Left forelimb (tissue), 1 donor: Measurements from ENCODE around the gene C16orf54.
"Not testable (repeated sequence)": the region's sequence is repeated elsewhere in the genome, so short reads cannot be mapped to it uniquely, and the experiment has no call there.

ENCODE experiments used
- DNase-seq: peaks from one replicate; pipeline ENCODE4 v3.0.0-alpha.2; 2018; ENCODE audit warnings: low spot score

Gene C16orf54

GRCh38 chr16:29767062-29767461 lies 21.3 kb upstream of the C16orf54 start:
- DNase-seq: no peak

- no peak for DNase-seq
These were observed 20.8 kb upstream of the C16orf54 start for GRCh38 chr16:29766571-29766970.

GRCh38 chr16:29765167-29766032 lies 19.6 kb upstream of the C16orf54 start:
- DNase-seq: no peak

- no peak for DNase-seq
These were observed 17.5 kb upstream of the C16orf54 start for GRCh38 chr16:29763326-29763725.

- no peak for DNase-seq
These were observed 16.1 kb upstream of the C16orf54 start for GRCh38 chr16:29761882-29762281.

- not testable (repeated sequence) for DNase-seq
These were observed 15.5 kb upstream of the C16orf54 start for GRCh38 chr16:29761280-29761651.

GRCh38 chr16:29760567-29761279 lies 14.9 kb upstream of the C16orf54 start:
- no peak for DNase-seq

GRCh38 chr16:29757950-29758466 lies 12.2 kb upstream of the C16orf54 start:
- no peak for DNase-seq

- DNase-seq: not testable (repeated sequence)
These were observed 11.3 kb upstream of the C16orf54 start for GRCh38 chr16:29757086-29757485.

GRCh38 chr16:29756654-29757053 lies 10.9 kb upstream of the C16orf54 start:
- DNase-seq: no peak

- DNase-seq: no peak
These were observed 7.7 kb upstream of the C16orf54 start for GRCh38 chr16:29753516-29753915.

- DNase-seq: not testable (repeated sequence)
These were observed 3.0 kb upstream of the C16orf54 start for GRCh38 chr16:29748760-29749149.

- no peak for DNase-seq
These were observed 2.4 kb upstream of the C16orf54 start for GRCh38 chr16:29747947-29748759.

GRCh38 chr16:29746518-29746917 lies 728 bp upstream of the C16orf54 start:
- not testable (repeated sequence) for DNase-seq

GRCh38 chr16:29745121-29745852 lies 503 bp downstream of the C16orf54 start:
- no peak for DNase-seq

GRCh38 chr16:29744541-29745101 lies 1.2 kb downstream of the C16orf54 start:
- no peak for DNase-seq

GRCh38 chr16:29743827-29744531 lies 1.8 kb downstream of the C16orf54 start:
- no peak for DNase-seq

- no peak for DNase-seq
These were observed 2.3 kb downstream of the C16orf54 start for GRCh38 chr16:29743475-29743826.

- no peak for DNase-seq
These were observed 3.0 kb downstream of the C16orf54 start for GRCh38 chr16:29742683-29743275.

- DNase-seq: not testable (repeated sequence)
These were observed 5.2 kb downstream of the C16orf54 start for GRCh38 chr16:29740630-29741015.
